ENCODE data around the gene FILIP1L.

The FILIP1L gene

GRCh38 chr3:100114413-100115030 lies at the start of gene FILIP1L:
FILIP1L (minus strand) TSS chr3:100114501.
- Mint-ChIP-seq H3K4me3 (no peak within 1 kb of the TSS), H3K36me3 (ENCODE audit: low read depth) (peaks cover 2% of the 10 kb centered on the region), H3K27me3 (ENCODE audit: low read depth) (no peaks in the 10 kb centered on the region), H3K4me1 (ENCODE audit: low read depth) (no peaks in the 10 kb centered on the region), H3K27ac (no peak within 1 kb of the TSS), H3K9me3 (no peaks in the 10 kb centered on the region)
- DNase-seq (ENCODE audit: low spot score) = no peak

DNA sequence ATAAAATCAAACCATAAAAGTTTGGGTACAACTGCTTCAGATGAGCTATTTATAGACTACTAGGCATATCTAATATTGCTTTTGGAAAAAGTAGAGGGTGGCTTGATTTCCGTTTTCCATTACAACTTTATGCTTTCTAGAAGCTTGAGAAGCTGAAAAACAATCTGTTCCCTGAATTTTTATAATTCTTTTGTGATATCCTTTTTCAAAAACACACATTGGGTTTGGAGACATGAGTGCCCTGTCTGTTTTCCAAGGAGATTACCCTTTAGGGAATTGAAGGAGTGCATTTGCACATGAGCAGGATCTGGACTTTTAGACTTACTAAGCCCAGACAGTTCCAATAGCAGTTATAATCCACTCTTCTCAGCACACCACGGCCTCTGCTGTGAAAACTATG lies 49.5 kb upstream of the FILIP1L start:
- H3K4me3 Mint-ChIP-seq = no peak overlapping the region
- H3K9me3 Mint-ChIP-seq = no peaks in the 10 kb centered on the region
- DNase-seq (ENCODE audit: low spot score) = no peak
- H3K36me3 Mint-ChIP-seq (ENCODE audit: low read depth) = peaks cover 8% of the 10 kb centered on the region
- H3K27me3 Mint-ChIP-seq (ENCODE audit: low read depth) = no peaks in the 10 kb centered on the region
- H3K27ac Mint-ChIP-seq = no peak overlapping the region
- no peaks in the 10 kb centered on the region for H3K4me1 Mint-ChIP-seq (ENCODE audit: low read depth)

DNA sequence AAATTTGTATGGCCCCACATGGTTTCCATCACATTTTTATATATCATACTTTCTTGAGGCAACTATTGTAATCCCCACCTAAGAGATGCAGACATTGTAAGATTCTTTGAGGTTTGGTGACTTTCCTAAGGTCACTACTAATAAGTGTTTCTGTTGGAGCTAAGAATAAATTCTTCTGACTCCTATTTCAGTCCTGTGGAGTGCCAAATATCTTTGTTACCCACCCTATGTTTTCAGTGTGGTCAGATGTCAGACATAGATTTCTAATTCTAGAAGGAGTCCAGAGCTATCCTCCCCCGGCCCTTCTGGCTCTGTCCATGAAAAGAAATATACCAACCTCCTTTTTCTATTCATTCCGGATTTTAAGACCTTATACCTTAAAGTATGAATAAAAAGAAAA lies 46.2 kb upstream of the FILIP1L start:
- Mint-ChIP-seq H3K36me3 (ENCODE audit: low read depth) (peaks cover 12% of the 10 kb centered on the region), H3K4me1 (ENCODE audit: low read depth) (no peaks in the 10 kb centered on the region), H3K27me3 (ENCODE audit: low read depth) (no peaks in the 10 kb centered on the region), H3K9me3 (peaks cover 11% of the 10 kb centered on the region), H3K27ac (no peak overlapping the region), H3K4me3 (no peak overlapping the region)
- DNase-seq (ENCODE audit: low spot score) = no peak

DNA sequence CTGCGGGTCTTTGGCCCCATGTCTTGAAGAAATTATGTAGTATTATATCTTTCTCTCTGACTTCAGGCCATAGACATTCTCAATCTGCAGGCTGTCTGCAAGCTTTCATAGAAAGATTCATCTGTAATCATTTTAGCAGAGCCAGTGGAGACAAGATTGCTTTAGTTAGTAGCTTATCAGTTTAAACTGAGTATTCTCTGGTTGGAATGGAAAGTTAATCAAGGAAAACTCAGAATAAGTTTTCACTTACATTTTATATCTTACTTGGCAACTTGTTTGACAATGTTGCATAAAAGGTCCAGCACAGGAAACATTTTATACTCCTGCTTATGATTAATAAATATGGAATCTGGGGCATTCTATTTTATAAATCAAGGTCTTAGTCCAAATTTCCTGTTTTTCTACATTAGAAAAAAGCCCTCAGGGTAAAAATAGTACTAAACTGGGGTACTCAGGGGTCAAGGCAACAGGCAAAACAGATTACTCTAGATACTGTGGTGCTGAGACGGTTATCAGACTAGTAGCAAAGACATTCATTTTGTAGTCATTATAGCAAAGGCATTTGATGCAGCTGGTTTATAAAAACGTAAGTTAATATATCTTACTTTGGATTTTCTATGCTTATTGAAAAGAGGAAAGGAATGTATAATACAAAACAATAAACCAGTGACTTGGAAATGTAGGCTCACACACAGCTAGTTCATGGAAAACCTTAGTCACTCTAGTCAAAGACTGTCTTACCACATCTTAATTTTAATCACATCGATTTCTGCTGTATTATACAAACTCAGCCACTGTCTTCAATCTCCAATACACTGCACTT lies 45.2 kb upstream of the FILIP1L start:
- Mint-ChIP-seq H3K4me3 (no peak overlapping the region), H3K36me3 (ENCODE audit: low read depth) (peaks cover 18% of the 10 kb centered on the region), H3K4me1 (ENCODE audit: low read depth) (no peaks in the 10 kb centered on the region), H3K9me3 (peaks cover 18% of the 10 kb centered on the region), H3K27me3 (ENCODE audit: low read depth) (no peaks in the 10 kb centered on the region), H3K27ac (no peak overlapping the region)
- DNase-seq (ENCODE audit: low spot score) = no peak

DNA sequence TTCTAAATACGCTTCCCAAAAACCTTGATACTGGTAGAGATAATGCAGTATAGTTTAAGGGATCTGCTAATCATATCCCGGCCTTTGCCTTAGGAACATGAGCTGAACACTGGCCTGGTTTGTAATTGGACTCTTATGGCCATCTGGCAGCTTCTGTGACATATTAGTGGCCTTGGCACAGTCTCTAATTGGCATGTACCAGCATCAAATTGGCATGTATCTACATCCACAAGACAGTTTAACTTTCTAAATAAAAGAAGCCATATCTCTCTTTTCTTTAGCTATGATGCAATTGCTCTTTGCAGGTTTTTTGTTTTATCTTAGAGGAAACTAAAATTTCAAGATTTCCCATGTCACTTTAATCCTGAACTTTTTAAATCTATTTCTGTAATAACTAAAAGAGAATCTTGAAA lies 44.6 kb upstream of the FILIP1L start:
- Mint-ChIP-seq H3K36me3 (ENCODE audit: low read depth) (peaks cover 17% of the 10 kb centered on the region), H3K27ac (no peak overlapping the region), H3K9me3 (peaks cover 18% of the 10 kb centered on the region), H3K4me1 (ENCODE audit: low read depth) (no peaks in the 10 kb centered on the region), H3K27me3 (ENCODE audit: low read depth) (no peaks in the 10 kb centered on the region), H3K4me3 (no peak overlapping the region)
- DNase-seq (ENCODE audit: low spot score) = no peak

GRCh38 chr3:100157685-100158084 lies 43.4 kb upstream of the FILIP1L start:
- Mint-ChIP-seq H3K36me3 (ENCODE audit: low read depth) (peaks cover 21% of the 10 kb centered on the region), H3K9me3 (peaks cover 18% of the 10 kb centered on the region), H3K27me3 (ENCODE audit: low read depth) (no peaks in the 10 kb centered on the region), H3K27ac (no peak overlapping the region), H3K4me3 (no peak overlapping the region), H3K4me1 (ENCODE audit: low read depth) (no peaks in the 10 kb centered on the region)
- no peak for DNase-seq (ENCODE audit: low spot score)

DNA sequence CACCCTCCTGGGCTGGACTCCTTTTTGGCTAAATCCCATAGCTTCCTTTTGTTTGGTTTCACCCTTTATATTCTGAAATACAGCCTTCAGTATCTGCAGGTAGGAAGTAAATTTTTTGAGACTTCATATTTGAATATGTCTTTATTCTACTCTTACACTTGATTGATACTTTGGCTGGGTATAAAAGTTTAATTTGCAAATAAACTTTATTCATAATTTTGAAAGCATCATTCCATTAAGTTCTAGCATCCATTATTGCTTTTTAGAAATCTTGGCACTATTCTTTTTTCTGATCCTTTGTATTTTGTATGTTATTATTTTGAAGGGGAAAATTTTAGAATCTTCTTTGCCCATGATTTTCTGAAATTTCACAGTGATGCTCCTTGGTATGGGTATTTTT lies 41.3 kb upstream of the FILIP1L start:
- no peak for DNase-seq (ENCODE audit: low spot score)
- Mint-ChIP-seq H3K27me3 (ENCODE audit: low read depth) (no peaks in the 10 kb centered on the region), H3K4me1 (ENCODE audit: low read depth) (no peaks in the 10 kb centered on the region), H3K36me3 (ENCODE audit: low read depth) (peaks cover 28% of the 10 kb centered on the region), H3K27ac (no peak overlapping the region), H3K4me3 (no peak overlapping the region), H3K9me3 (peaks cover 18% of the 10 kb centered on the region)

GRCh38 chr3:100155128-100155527 lies 40.8 kb upstream of the FILIP1L start:
- Mint-ChIP-seq H3K36me3 (ENCODE audit: low read depth) (peaks cover 29% of the 10 kb centered on the region), H3K27ac (no peak overlapping the region)

DNA sequence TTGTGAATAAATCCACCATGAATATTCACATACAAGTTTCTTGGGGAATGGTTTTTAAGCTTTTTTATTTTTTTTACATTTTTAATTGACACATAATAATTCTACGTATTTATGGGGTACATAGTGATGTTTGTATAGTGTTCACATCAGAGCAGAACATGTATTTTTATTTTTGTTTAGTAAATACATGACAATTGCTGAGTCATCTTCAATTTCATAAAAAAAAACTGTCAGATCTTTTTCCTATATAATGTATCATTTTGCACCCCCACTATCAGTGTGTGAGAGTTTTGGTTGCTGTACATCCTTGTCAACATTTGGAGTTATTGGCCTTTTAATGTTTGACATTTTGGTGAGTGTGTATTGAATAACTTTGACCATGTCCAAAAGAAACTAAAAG lies 39.9 kb upstream of the FILIP1L start:
- no peak for DNase-seq (ENCODE audit: low spot score)
- Mint-ChIP-seq H3K36me3 (ENCODE audit: low read depth) (peaks cover 33% of the 10 kb centered on the region), H3K4me3 (no peak overlapping the region), H3K27me3 (ENCODE audit: low read depth) (no peaks in the 10 kb centered on the region), H3K4me1 (ENCODE audit: low read depth) (peaks cover 2% of the 10 kb centered on the region), H3K9me3 (peaks cover 18% of the 10 kb centered on the region), H3K27ac (no peak overlapping the region)

More at GRCh38 chr3:100155128-100155527, 40.8 kb upstream of the FILIP1L start:
- DNase-seq (ENCODE audit: low spot score) = no peak
- H3K9me3 Mint-ChIP-seq = peaks cover 18% of the 10 kb centered on the region
- no peaks in the 10 kb centered on the region for H3K4me1 Mint-ChIP-seq (ENCODE audit: low read depth)
- no peaks in the 10 kb centered on the region for H3K27me3 Mint-ChIP-seq (ENCODE audit: low read depth)
- no peak overlapping the region for H3K4me3 Mint-ChIP-seq

DNA sequence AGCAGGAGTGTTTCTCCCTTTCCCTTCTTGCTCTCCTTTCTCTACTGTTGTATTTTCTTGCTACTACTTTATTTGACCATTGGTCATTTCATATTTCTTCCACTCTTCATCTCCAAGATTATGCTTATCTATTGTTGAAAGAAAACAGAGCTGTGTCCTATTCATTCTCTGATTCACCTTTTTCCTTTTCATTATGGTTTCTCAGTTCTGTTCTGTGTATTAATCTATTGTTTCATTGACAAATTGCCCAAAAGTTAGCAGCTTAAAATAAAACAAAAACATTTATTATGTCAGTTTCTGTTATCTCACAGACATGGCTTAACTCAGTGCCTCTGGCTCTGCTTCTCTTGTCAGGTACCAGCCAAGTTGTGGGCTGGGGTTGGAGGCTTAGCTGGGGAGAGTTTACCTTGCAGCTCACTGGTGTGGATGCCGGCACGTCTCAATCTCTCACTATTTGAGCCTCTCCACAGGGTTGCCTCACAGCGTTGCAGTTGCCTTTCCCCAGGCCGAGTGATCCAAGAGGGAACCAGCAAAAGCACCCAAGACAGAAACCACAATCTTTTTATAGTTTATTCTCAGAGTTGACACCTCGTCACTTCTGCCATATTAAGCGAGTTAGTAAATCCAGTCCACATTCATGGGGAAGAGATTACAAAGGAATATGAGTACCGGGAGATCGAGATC lies 36.9 kb upstream of the FILIP1L start:
- Mint-ChIP-seq H3K4me1 (ENCODE audit: low read depth) (peaks cover 2% of the 10 kb centered on the region), H3K4me3 (no peak overlapping the region), H3K27ac (no peak overlapping the region), H3K9me3 (peaks cover 11% of the 10 kb centered on the region), H3K36me3 (ENCODE audit: low read depth) (peaks cover 34% of the 10 kb centered on the region), H3K27me3 (ENCODE audit: low read depth) (no peaks in the 10 kb centered on the region)
- no peak for DNase-seq (ENCODE audit: low spot score)

- H3K4me3 Mint-ChIP-seq = no peak overlapping the region
- H3K27me3 Mint-ChIP-seq (ENCODE audit: low read depth) = no peaks in the 10 kb centered on the region
- DNase-seq (ENCODE audit: low spot score) = no peak
- peaks cover 11% of the 10 kb centered on the region for H3K9me3 Mint-ChIP-seq
- peaks cover 32% of the 10 kb centered on the region for H3K36me3 Mint-ChIP-seq (ENCODE audit: low read depth)
- peaks cover 2% of the 10 kb centered on the region for H3K4me1 Mint-ChIP-seq (ENCODE audit: low read depth)
- no peak overlapping the region for H3K27ac Mint-ChIP-seq
Measured at GRCh38 chr3:100150473-100150872, 36.2 kb upstream of the FILIP1L start.

GRCh38 chr3:100149713-100150415 lies 35.6 kb upstream of the FILIP1L start:
- no peak overlapping the region for H3K27ac Mint-ChIP-seq
- H3K36me3 Mint-ChIP-seq (ENCODE audit: low read depth) = peaks cover 26% of the 10 kb centered on the region
- peaks cover 5% of the 10 kb centered on the region for H3K9me3 Mint-ChIP-seq
- no peaks in the 10 kb centered on the region for H3K27me3 Mint-ChIP-seq (ENCODE audit: low read depth)
- no peak for DNase-seq (ENCODE audit: low spot score)
- peaks cover 3% of the 10 kb centered on the region for H3K4me1 Mint-ChIP-seq (ENCODE audit: low read depth)
- H3K4me3 Mint-ChIP-seq = no peak overlapping the region

DNA sequence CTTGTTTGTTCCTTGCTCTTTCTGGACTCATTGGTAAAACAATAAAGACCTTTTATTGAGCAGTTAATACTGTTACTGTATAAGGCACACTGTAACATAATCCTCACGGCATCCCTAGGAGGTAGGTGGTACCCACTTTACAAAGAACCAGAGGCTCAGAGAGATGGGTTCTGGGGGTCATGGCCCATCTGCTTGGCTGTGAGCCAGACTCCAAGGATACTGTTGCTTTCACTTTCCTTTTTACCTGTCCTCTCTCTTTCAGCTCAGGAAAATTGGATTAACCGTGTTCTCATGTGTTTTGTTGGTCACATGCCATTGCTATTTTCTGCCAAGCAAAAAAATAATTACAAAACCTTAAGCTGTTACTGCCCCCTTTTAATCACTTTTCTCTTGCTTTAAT lies 34.8 kb upstream of the FILIP1L start:
- H3K27me3 Mint-ChIP-seq (ENCODE audit: low read depth) = no peaks in the 10 kb centered on the region
- no peak overlapping the region for H3K27ac Mint-ChIP-seq
- no peak overlapping the region for H3K4me3 Mint-ChIP-seq
- peaks cover 27% of the 10 kb centered on the region for H3K36me3 Mint-ChIP-seq (ENCODE audit: low read depth)
- peaks cover 10% of the 10 kb centered on the region for H3K4me1 Mint-ChIP-seq (ENCODE audit: low read depth)
- DNase-seq (ENCODE audit: low spot score) = no peak
- H3K9me3 Mint-ChIP-seq = peaks cover 7% of the 10 kb centered on the region

All from T-helper 2 cell treated with Interferon-gamma antibody and Interleukin-4, amounts not matched to agents 5 μg/mL and 100 μg/mL, for 36 hours (primary cell).